ENCODE measurements around the gene KCNMA1. TPM values are rescaled to one million over a fixed set of nuclear protein-coding genes. Genes with fewer than 3 reads are reported as not detected.

The KCNMA1 gene
- total RNA-seq, 1 experiment from 2014 or later, result 0.49 TPM

DNA sequence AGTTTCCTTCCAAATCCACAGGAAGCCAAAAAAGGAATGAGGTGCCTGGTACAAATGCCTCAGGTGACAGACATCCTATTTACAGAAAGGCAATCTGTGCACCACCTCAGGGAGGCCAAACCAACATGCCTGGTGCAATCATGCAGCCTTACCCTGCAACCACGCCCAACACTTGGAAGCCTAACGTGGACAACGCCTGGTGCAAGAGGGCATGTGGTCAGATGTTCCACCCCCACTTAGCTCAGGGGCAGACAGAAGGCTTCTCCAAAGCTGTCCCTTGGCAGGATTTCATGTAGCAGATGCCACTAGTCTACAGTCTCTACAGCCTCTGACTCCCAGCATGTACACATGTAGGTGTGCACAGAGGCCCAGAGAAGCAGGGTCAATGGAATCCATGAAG lies 89.5 kb downstream of the KCNMA1 start:
- TF ChIP-seq, protein P1, sequence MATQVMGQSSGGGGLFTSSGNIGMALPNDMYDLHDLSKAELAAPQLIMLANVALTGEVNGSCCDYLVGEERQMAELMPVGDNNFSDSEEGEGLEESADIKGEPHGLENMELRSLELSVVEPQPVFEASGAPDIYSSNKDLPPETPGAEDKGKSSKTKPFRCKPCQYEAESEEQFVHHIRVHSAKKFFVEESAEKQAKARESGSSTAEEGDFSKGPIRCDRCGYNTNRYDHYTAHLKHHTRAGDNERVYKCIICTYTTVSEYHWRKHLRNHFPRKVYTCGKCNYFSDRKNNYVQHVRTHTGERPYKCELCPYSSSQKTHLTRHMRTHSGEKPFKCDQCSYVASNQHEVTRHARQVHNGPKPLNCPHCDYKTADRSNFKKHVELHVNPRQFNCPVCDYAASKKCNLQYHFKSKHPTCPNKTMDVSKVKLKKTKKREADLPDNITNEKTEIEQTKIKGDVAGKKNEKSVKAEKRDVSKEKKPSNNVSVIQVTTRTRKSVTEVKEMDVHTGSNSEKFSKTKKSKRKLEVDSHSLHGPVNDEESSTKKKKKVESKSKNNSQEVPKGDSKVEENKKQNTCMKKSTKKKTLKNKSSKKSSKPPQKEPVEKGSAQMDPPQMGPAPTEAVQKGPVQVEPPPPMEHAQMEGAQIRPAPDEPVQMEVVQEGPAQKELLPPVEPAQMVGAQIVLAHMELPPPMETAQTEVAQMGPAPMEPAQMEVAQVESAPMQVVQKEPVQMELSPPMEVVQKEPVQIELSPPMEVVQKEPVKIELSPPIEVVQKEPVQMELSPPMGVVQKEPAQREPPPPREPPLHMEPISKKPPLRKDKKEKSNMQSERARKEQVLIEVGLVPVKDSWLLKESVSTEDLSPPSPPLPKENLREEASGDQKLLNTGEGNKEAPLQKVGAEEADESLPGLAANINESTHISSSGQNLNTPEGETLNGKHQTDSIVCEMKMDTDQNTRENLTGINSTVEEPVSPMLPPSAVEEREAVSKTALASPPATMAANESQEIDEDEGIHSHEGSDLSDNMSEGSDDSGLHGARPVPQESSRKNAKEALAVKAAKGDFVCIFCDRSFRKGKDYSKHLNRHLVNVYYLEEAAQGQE (IDR thresholded peaks at IDR 0.05; ENCODE audit: low read depth), result no peak
- TF ChIP-seq ZFX (IDR thresholded peaks at IDR 0.05) (no peak), EZH2phosphoT487 (IDR thresholded peaks at IDR 0.05; ENCODE audit: borderline replicate concordance) (no peak), YY1 (IDR thresholded peaks at IDR 0.05; ENCODE audit: extremely low read depth, insufficient replicate concordance, low read depth, low read length) (no peak), RAD21 (IDR thresholded peaks at IDR 0.05; ENCODE audit: low read depth) (no peak), FOSL1 (IDR thresholded peaks at IDR 0.05; ENCODE audit: low read depth) (no peak), ELF1 (IDR thresholded peaks at IDR 0.05; ENCODE audit: borderline replicate concordance, low read depth) (no peak)
- H3K79me2 ChIP-seq (ENCODE audit: insufficient read depth, low read length), result no peaks in the 10 kb centered on the region
- ATAC-seq (no peak), DNase-seq (ENCODE audit: low read depth, low spot score) (no peak)
- H4K20me1 ChIP-seq (ENCODE audit: insufficient read depth), result no peaks in the 10 kb centered on the region
- ChIA-PET POLR2A (no interaction called here), CTCF (no interaction called here), RAD21 (ENCODE audit: low non-redundant PET in 1 of 2, low total read pairs in 2 of 2, uncharacterized antibody in 2 of 2, unreplicated experiment in 2 of 2) (no interaction called here)
- H3K36me3 ChIP-seq (ENCODE audit: control insufficient read depth in 1 of 2, insufficient read depth in 2 of 2, low read length in 2 of 2), result no peaks in the 10 kb centered on the region
- no peak overlapping the region for H3K4me3 ChIP-seq (replicated peaks in 1 of 2; ENCODE audit: low read depth in 1 of 2, low read length in 2 of 2)
- no peak overlapping the region for H3K27ac ChIP-seq (ENCODE audit: low read depth, low read length)
- no TSS peak for BruUV-seq (replicated peaks)
- no peaks in the 10 kb centered on the region for H3K9me3 ChIP-seq (ENCODE audit: control insufficient read depth in 1 of 2, insufficient read depth in 1 of 2, low read depth in 1 of 2, low read length in 2 of 2)
- H2AFZ ChIP-seq (ENCODE audit: low read depth, low read length, poor library complexity, severe bottlenecking), result no peak overlapping the region
- intact Hi-C loops (cut with micrococcal nuclease), result no loop called here
- H3K27me3 ChIP-seq (ENCODE audit: insufficient read depth, low read length), result no peaks in the 10 kb centered on the region
- H3K9ac ChIP-seq (ENCODE audit: low read length), result no peak overlapping the region
- no peaks in the 10 kb centered on the region for H3K9me2 ChIP-seq (ENCODE audit: insufficient read depth)
- peaks cover 0 to 2% of the 10 kb centered on the region in 2 experiments; a peak in 2 of 4 replicates for H3K4me1 ChIP-seq (ENCODE audit: control insufficient read depth in 1 of 2, insufficient read depth in 2 of 2, low read length in 2 of 2)
- no peak overlapping the region for H3K4me2 ChIP-seq (ENCODE audit: low read length)

All from HCT116 (cell line).